DOHH2 (cell line): ENCODE results near the gene SEMA6A.

Experiments
- EZH2phosphoT487 ChIP-seq: fragments of 200-600 bp; sonication (generic); IDR thresholded peaks from 2 replicates; pipeline ENCODE4 v1.6.1; 2017; ENCODE audit warnings: borderline replicate concordance, mild to moderate bottlenecking, antibody characterized with exemption, low read length, moderate library complexity, mixed read lengths
- TF ChIP-seq, protein P1 (sequence below): fragments of 200-600 bp; sonication (generic); IDR thresholded peaks from one replicate; pipeline ENCODE4 v1.5.1; 2014; ENCODE audit warnings: antibody characterized with exemption, mild to moderate bottlenecking, low read depth, low read length; ENCODE audit not compliant: poor library complexity, severe bottlenecking

GRCh38 chr5:116598911-116599310, 24.3 kb upstream of the SEMA6A start:
- TF ChIP-seq, protein P1, sequence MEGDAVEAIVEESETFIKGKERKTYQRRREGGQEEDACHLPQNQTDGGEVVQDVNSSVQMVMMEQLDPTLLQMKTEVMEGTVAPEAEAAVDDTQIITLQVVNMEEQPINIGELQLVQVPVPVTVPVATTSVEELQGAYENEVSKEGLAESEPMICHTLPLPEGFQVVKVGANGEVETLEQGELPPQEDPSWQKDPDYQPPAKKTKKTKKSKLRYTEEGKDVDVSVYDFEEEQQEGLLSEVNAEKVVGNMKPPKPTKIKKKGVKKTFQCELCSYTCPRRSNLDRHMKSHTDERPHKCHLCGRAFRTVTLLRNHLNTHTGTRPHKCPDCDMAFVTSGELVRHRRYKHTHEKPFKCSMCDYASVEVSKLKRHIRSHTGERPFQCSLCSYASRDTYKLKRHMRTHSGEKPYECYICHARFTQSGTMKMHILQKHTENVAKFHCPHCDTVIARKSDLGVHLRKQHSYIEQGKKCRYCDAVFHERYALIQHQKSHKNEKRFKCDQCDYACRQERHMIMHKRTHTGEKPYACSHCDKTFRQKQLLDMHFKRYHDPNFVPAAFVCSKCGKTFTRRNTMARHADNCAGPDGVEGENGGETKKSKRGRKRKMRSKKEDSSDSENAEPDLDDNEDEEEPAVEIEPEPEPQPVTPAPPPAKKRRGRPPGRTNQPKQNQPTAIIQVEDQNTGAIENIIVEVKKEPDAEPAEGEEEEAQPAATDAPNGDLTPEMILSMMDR = no peak
- no peak for TF ChIP-seq EZH2phosphoT487
